ENCODE results near the gene SMG9. TPM values are rescaled to one million over a fixed set of nuclear protein-coding genes. Genes with fewer than 3 reads are reported as not detected.

Gene SMG9
- total RNA-seq, 1 experiment from 2014 or later = 49.9 TPM

DNA sequence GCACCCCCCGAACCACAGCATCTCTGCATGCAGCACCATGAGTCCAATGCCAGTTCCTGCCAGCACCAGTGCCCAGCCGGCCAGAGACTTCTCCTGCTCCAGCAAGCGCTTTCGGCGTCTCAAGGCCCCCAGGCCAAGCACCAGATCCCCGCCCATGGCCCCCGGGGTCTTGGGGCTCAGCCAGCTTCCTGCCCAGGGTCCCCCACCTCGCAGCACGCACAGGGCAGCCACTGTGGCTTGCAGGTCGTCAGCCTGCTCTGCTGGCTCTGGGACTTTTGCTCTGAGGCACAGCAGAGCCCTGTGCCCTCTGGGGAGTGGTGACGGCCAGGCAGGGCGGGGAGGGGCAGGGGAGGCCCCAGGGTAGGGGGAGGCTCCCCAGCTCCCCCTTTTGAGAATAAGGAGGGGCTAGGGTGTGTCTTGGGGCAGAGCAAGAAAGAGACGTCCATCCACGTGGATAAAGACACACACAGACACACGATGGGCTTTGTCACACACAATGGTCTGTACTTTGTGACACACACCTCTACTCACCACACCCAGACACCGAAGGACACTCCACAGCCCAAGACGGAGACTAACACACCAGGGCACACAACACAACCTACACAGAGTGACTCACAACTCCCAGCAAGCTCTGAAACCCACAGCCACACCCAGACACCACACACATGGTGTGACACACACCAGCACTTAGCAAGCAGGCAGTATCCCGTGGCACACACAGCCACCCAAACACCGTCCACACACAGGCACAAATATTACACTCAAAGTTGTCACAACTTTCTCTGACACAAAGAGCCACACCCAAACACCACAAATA lies 26.2 kb upstream of the SMG9 start, which contains the start of gene KCNN4:
TSS of gene KCNN4 (minus strand) at position 268 of the 820 bp plus-strand sequence. CDS start at position 156, 112 bp downstream.
- in situ Hi-C loops (cut with HindIII; ENCODE audit: low pct_unique_long_range_greater_than_20kb, low sequenced_read_pairs) = no loop called here

DNA sequence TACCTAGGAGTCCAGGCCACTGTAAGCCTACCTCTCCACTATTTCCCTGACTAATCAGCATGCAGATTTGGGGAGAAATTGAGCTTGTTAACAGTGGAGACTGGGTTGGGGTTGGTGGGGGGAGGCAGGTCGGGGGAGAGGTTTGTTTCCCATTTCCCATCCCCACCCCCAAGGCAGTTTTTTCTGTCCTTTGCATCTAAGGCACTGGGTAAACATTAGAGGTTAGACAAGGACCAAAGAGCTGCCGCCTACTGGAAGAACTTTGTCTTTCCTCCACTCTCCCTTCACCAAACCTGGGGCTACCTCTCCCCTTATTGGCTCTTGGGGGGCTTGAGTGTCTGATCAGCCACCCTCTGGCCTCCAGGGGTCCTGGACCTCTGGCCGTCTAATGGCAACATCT lies 25.1 kb upstream of the SMG9 start:
- no TSS peak for BruUV-seq (replicated peaks)
- Histone ChIP-seq H3K4me1 (ENCODE audit: control insufficient read depth, insufficient read depth, low read length) (peaks cover 61% of the 10 kb centered on the region), H3K36me3 (ENCODE audit: control insufficient read depth, insufficient read depth, low read length) (no peaks in the 10 kb centered on the region; the same call in 1 of the 2 replicates), H3K4me3 (ENCODE audit: low read depth in 2 of 2, low read length in 2 of 2) (peak overlapping the region; percentile 38 to 67), H3K27me3 (ENCODE audit: control insufficient read depth, insufficient read depth, low read length) (no peaks in the 10 kb centered on the region), H3K27ac (ENCODE audit: low read length) (peak overlapping the region; percentile 98), H3K9me3 (ENCODE audit: control insufficient read depth, insufficient read depth, low read depth, low read length) (no peaks in the 10 kb centered on the region)
- DNase-seq (ENCODE audit: low read depth, low spot score) = no peak
- TF ChIP-seq, protein P1, sequence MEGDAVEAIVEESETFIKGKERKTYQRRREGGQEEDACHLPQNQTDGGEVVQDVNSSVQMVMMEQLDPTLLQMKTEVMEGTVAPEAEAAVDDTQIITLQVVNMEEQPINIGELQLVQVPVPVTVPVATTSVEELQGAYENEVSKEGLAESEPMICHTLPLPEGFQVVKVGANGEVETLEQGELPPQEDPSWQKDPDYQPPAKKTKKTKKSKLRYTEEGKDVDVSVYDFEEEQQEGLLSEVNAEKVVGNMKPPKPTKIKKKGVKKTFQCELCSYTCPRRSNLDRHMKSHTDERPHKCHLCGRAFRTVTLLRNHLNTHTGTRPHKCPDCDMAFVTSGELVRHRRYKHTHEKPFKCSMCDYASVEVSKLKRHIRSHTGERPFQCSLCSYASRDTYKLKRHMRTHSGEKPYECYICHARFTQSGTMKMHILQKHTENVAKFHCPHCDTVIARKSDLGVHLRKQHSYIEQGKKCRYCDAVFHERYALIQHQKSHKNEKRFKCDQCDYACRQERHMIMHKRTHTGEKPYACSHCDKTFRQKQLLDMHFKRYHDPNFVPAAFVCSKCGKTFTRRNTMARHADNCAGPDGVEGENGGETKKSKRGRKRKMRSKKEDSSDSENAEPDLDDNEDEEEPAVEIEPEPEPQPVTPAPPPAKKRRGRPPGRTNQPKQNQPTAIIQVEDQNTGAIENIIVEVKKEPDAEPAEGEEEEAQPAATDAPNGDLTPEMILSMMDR (IDR thresholded peaks at IDR 0.05) = peak; percentile 59; the same call in 1 of the 2 replicates
- TF ChIP-seq, protein P2, sequence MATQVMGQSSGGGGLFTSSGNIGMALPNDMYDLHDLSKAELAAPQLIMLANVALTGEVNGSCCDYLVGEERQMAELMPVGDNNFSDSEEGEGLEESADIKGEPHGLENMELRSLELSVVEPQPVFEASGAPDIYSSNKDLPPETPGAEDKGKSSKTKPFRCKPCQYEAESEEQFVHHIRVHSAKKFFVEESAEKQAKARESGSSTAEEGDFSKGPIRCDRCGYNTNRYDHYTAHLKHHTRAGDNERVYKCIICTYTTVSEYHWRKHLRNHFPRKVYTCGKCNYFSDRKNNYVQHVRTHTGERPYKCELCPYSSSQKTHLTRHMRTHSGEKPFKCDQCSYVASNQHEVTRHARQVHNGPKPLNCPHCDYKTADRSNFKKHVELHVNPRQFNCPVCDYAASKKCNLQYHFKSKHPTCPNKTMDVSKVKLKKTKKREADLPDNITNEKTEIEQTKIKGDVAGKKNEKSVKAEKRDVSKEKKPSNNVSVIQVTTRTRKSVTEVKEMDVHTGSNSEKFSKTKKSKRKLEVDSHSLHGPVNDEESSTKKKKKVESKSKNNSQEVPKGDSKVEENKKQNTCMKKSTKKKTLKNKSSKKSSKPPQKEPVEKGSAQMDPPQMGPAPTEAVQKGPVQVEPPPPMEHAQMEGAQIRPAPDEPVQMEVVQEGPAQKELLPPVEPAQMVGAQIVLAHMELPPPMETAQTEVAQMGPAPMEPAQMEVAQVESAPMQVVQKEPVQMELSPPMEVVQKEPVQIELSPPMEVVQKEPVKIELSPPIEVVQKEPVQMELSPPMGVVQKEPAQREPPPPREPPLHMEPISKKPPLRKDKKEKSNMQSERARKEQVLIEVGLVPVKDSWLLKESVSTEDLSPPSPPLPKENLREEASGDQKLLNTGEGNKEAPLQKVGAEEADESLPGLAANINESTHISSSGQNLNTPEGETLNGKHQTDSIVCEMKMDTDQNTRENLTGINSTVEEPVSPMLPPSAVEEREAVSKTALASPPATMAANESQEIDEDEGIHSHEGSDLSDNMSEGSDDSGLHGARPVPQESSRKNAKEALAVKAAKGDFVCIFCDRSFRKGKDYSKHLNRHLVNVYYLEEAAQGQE (IDR thresholded peaks at IDR 0.05; ENCODE audit: insufficient read depth in 1 of 2, low read depth in 2 of 2, low read length in 1 of 2) = no peak
- TF ChIP-seq TCF7L2 (IDR thresholded peaks at IDR 0.05; ENCODE audit: low read depth, low read length) = 0 out of 2 replicates have a peak, but pooled peaks have one; percentile 39
- in situ Hi-C loops (cut with HindIII; ENCODE audit: low pct_unique_long_range_greater_than_20kb, low sequenced_read_pairs) = no loop called here
- intact Hi-C loops (cut with micrococcal nuclease; ENCODE audit: unreplicated experiment) = no loop called here
- no peak for ATAC-seq
- POLR2A ChIA-PET = no interaction called here
- CTCF ChIA-PET = no interaction called here

More for the DNA sequence above, 26.2 kb upstream of the SMG9 start, which contains the start of gene KCNN4:
- TF ChIP-seq, protein P1 (IDR thresholded peaks at IDR 0.05) = no peak
- TF ChIP-seq, protein P2 (IDR thresholded peaks at IDR 0.05; ENCODE audit: insufficient read depth in 1 of 2, low read depth in 2 of 2, low read length in 1 of 2) = no peak
- TF ChIP-seq SIN3A (IDR thresholded peaks at IDR 0.05; ENCODE audit: borderline replicate concordance, insufficient read depth, low read depth, low read length) (no peak), POLR2AphosphoS5 (IDR thresholded peaks at IDR 0.05; ENCODE audit: low read depth, low read length) (no peak), TCF7L2 (IDR thresholded peaks at IDR 0.05; ENCODE audit: low read depth, low read length) (no peak)
- Histone ChIP-seq H3K27me3 (ENCODE audit: control insufficient read depth, insufficient read depth, low read length) (no peaks in the 10 kb centered on the region), H3K4me1 (ENCODE audit: control insufficient read depth, insufficient read depth, low read length) (peaks cover 64% of the 10 kb centered on the region), H3K4me3 (ENCODE audit: low read depth in 2 of 2, low read length in 2 of 2) (peak within 1 kb of the TSS; percentile 38 to 67), H3K9me3 (ENCODE audit: control insufficient read depth, insufficient read depth, low read depth, low read length) (no peaks in the 10 kb centered on the region), H3K36me3 (ENCODE audit: control insufficient read depth, insufficient read depth, low read length) (no peaks in the 10 kb centered on the region; the same call in 1 of the 2 replicates), H3K27ac (ENCODE audit: low read length) (peak within 1 kb of the TSS; percentile 98)
- peak; percentile 59 for ATAC-seq
- DNase-seq (ENCODE audit: low read depth, low spot score) = no peak
- POLR2A ChIA-PET = interaction anchor here (0.7 kb wide), 1 partner anchor 431 kb away, joined by 3 read pairs; no protein-coding TSS in a partner anchor
- intact Hi-C loops (cut with micrococcal nuclease; ENCODE audit: unreplicated experiment) = no loop called here
- BruUV-seq (replicated peaks) = no TSS peak
- CTCF ChIA-PET = interaction anchor here (0.5 to 1.3 kb wide), 2 partner anchors 15 to 478 kb away, joined by 3 to 4 read pairs; no protein-coding TSS in a partner anchor
